ENCODE measurements around the gene PRSS12.

DNA sequence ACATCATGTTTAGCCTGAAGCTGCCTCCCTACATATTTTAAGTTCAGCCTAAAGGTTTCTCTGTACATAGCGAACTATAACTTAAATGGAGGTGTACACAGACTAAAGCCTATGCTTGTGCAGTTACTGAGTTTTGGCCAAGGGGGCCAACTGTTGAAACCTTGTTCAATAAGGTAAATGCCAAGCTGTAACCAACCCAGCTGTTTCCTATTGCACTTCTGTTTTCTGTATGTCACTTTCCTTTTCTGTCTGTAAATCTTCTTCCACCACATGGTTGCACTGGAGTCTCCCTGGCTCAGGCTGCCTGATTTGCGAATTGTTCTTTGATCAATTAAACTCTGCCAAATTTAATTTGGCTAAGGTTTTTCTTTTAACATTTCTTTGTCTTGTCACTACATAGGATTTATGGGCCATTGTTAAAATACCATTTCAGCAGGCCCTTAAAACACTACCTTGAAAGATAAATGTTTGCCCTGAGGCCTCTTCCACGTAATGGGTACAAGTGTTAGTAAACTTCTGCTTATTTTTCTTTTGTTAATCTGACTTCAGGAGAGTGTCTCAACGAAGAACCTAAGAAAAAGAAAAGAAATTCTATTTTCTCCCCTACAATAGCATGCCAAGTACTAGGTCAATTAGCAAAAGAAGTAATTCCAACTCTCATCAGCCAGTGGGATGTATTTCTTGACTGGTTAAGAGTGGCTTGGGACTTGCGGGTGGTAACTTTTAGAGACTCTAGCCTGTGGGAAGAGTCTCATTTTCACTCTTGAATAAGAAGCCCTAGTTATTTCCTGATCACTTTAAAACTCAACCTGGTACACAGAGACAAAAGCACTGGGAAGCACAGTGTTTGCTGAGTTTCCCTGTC is 45.7 kb upstream of the PRSS12 start:
- no peak for TF ChIP-seq EZH2phosphoT487 (IDR thresholded peaks at IDR 0.05; ENCODE audit: low read depth, severe bottlenecking, unreplicated experiment)
- TF ChIP-seq, protein P1, sequence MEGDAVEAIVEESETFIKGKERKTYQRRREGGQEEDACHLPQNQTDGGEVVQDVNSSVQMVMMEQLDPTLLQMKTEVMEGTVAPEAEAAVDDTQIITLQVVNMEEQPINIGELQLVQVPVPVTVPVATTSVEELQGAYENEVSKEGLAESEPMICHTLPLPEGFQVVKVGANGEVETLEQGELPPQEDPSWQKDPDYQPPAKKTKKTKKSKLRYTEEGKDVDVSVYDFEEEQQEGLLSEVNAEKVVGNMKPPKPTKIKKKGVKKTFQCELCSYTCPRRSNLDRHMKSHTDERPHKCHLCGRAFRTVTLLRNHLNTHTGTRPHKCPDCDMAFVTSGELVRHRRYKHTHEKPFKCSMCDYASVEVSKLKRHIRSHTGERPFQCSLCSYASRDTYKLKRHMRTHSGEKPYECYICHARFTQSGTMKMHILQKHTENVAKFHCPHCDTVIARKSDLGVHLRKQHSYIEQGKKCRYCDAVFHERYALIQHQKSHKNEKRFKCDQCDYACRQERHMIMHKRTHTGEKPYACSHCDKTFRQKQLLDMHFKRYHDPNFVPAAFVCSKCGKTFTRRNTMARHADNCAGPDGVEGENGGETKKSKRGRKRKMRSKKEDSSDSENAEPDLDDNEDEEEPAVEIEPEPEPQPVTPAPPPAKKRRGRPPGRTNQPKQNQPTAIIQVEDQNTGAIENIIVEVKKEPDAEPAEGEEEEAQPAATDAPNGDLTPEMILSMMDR (IDR thresholded peaks at IDR 0.05; ENCODE audit: poor library complexity): no peak
- TF ChIP-seq EZH2 (IDR thresholded peaks at IDR 0.05; ENCODE audit: borderline replicate concordance): no peak
